Gastroesophageal sphincter (tissue), 3 donors: Measurements from ENCODE around the gene LDB2.

Experiments
- CTCF ChIP-seq, 4 experiments: fragments of 200-600 bp in 2 of 4; fragments of 450-650 bp in 2 of 4; sonication (generic) in 1 of 4; IDR thresholded peaks; one replicate each; pipeline ENCODE4 v1.5.1; 2017 to 2019; ENCODE audit warnings: antibody characterized with exemption in 4 of 4, mild to moderate bottlenecking in 2 of 4, moderate library complexity in 2 of 4
- EP300 ChIP-seq: sonication (generic); formaldehyde crosslinking; IDR thresholded peaks from one replicate; pipeline ENCODE4 v1.6.1; 2017; ENCODE audit warnings: antibody characterized with exemption, mild to moderate bottlenecking

- TF ChIP-seq CTCF (IDR thresholded peaks at IDR 0.05), result no peak
- no peak for TF ChIP-seq EP300
Measured at GRCh38 chr4:16597443-16597842, 301.0 kb downstream of the LDB2 start.
